ENCODE results near the gene PCDHGB1. TPM values are rescaled to one million over a fixed set of nuclear protein-coding genes. Genes with fewer than 3 reads are reported as not detected.
A peak's percentile ranks its signal among the peaks of the same experiment; 100 is the strongest.
"Not testable (repeated sequence)": the region's sequence is repeated elsewhere in the genome, so short reads cannot be mapped to it uniquely, and the experiment has no call there.

PCDHGB1 gene
- total RNA-seq, 1 donor from 2014 or later = 2.0 TPM

- Mint-ChIP-seq H3K4me1 (no peaks in the 10 kb centered on the region), H3K36me3 (peaks cover 15% of the 10 kb centered on the region), H3K27me3 (ENCODE audit: low read depth) (no peaks in the 10 kb centered on the region), H3K9me3 (peaks cover 61% of the 10 kb centered on the region), H3K27ac (no peak overlapping the region), H3K4me3 (no peak overlapping the region)
- TF ChIP-seq CTCF (IDR thresholded peaks at IDR 0.05; ENCODE audit: unreplicated experiment) = no peak
- DNase-seq (ENCODE audit: low spot score in 2 of 2, unreplicated experiment in 2 of 2) = no peak
Observed at GRCh38 chr5:141343953-141344463, 5.9 kb upstream of the PCDHGB1 start.

GRCh38 chr5:141345327-141345726 lies 4.6 kb upstream of the PCDHGB1 start:
- no peaks in the 10 kb centered on the region for H3K4me1 Mint-ChIP-seq
- DNase-seq (ENCODE audit: low spot score in 2 of 2, unreplicated experiment in 2 of 2) = no peak
- H3K36me3 Mint-ChIP-seq = peaks cover 10% of the 10 kb centered on the region
- H3K9me3 Mint-ChIP-seq = peaks cover 65% of the 10 kb centered on the region
- no peak overlapping the region for H3K4me3 Mint-ChIP-seq
- TF ChIP-seq CTCF (IDR thresholded peaks at IDR 0.05; ENCODE audit: unreplicated experiment) = no peak
- H3K27ac Mint-ChIP-seq = no peak overlapping the region
- H3K27me3 Mint-ChIP-seq (ENCODE audit: low read depth) = no peaks in the 10 kb centered on the region

- not testable (repeated sequence) for H3K4me1 Mint-ChIP-seq; H3K36me3 Mint-ChIP-seq; H3K4me3 Mint-ChIP-seq; H3K27ac Mint-ChIP-seq; DNase-seq (ENCODE audit: low spot score in 2 of 2, unreplicated experiment in 2 of 2); H3K27me3 Mint-ChIP-seq (ENCODE audit: low read depth)
- peaks cover 70% of the 10 kb centered on the region for H3K9me3 Mint-ChIP-seq
Observed at GRCh38 chr5:141346017-141346416, 3.9 kb upstream of the PCDHGB1 start.

- Mint-ChIP-seq H3K27ac (no peak overlapping the region), H3K36me3 (peaks cover 8% of the 10 kb centered on the region), H3K27me3 (ENCODE audit: low read depth) (no peaks in the 10 kb centered on the region), H3K9me3 (peaks cover 60% of the 10 kb centered on the region), H3K4me3 (no peak overlapping the region), H3K4me1 (no peaks in the 10 kb centered on the region)
- DNase-seq (ENCODE audit: low spot score in 2 of 2, unreplicated experiment in 2 of 2) = no peak
- no peak for TF ChIP-seq CTCF (IDR thresholded peaks at IDR 0.05; ENCODE audit: unreplicated experiment)
Observed at GRCh38 chr5:141351591-141351990, 1.7 kb downstream of the PCDHGB1 start.

- Mint-ChIP-seq H3K9me3 (peaks cover 60% of the 10 kb centered on the region), H3K27ac (no peak within 1 kb of the TSS), H3K36me3 (peaks cover 9% of the 10 kb centered on the region), H3K4me1 (no peaks in the 10 kb centered on the region), H3K27me3 (ENCODE audit: low read depth) (no peaks in the 10 kb centered on the region), H3K4me3 (no peak within 1 kb of the TSS)
- peak; percentile 63 for TF ChIP-seq CTCF (IDR thresholded peaks at IDR 0.05; ENCODE audit: unreplicated experiment)
- DNase-seq (ENCODE audit: low spot score in 2 of 2, unreplicated experiment in 2 of 2) = no peak
Observed at GRCh38 chr5:141354900-141355469, 5.1 kb downstream of the PCDHGB1 start, which contains the start of gene PCDHGA4. Gene PCDHGA4, plus strand, starts transcription at chr5:141355021. Its CDS starts 87 bp downstream, at chr5:141355108.

- DNase-seq (ENCODE audit: low spot score in 2 of 2, unreplicated experiment in 2 of 2) = no peak
- H3K4me1 Mint-ChIP-seq = no peaks in the 10 kb centered on the region
- H3K4me3 Mint-ChIP-seq = no peak overlapping the region
- H3K9me3 Mint-ChIP-seq = peaks cover 60% of the 10 kb centered on the region
- no peak overlapping the region for H3K27ac Mint-ChIP-seq
- peaks cover 9% of the 10 kb centered on the region for H3K36me3 Mint-ChIP-seq
- TF ChIP-seq CTCF (IDR thresholded peaks at IDR 0.05; ENCODE audit: unreplicated experiment) = no peak
- no peaks in the 10 kb centered on the region for H3K27me3 Mint-ChIP-seq (ENCODE audit: low read depth)
Observed at GRCh38 chr5:141355641-141356040, 5.7 kb downstream of the PCDHGB1 start.

Data from mesothelial cell of epicardium (in vitro differentiated cells).